Left lung (tissue), 10 donors: ENCODE measurements around the gene RNF121. TPM values are rescaled to one million over a fixed set of nuclear protein-coding genes. Genes with fewer than 3 reads are reported as not detected.
"Not testable (repeated sequence)": the region's sequence is repeated elsewhere in the genome, so short reads cannot be mapped to it uniquely, and the experiment has no call there.

ENCODE experiments used
- ATAC-seq: fragments of 200-7000 bp; cut with Tn5 transposase; one replicate; pipeline ENCODE4 v1.9.1; 2020; ENCODE audit warnings: moderate library complexity
- DNase-seq, 4 donors: peaks; one replicate each; pipeline ENCODE4 v3.0.0-alpha.2; 2013 to 2020
- H3K27ac ChIP-seq, 2 donors: fragments of 200-600 bp; sonication (generic) in 1 of 2; one replicate each; pipeline versions ENCODE4 v1.5.0 to v1.8.0; 2020 to 2021
- H3K27me3 ChIP-seq, 2 donors: fragments of 200-600 bp; sonication (generic) in 1 of 2; one replicate each; pipeline versions ENCODE4 v1.5.0 to v1.8.0; 2020 to 2021
- H3K36me3 ChIP-seq, 2 donors: fragments of 200-600 bp; sonication (generic) in 1 of 2; one replicate each; pipeline versions ENCODE4 v1.5.0 to v1.8.0; 2020 to 2021
- H3K4me1 ChIP-seq, 2 donors: fragments of 200-600 bp; one replicate each; pipeline ENCODE4 v1.8.0; 2021
- H3K4me3 ChIP-seq, 2 donors: fragments of 200-600 bp; sonication (generic) in 1 of 2; one replicate each; pipeline versions ENCODE4 v1.5.0 to v1.8.0; 2020 to 2021; ENCODE audit warnings: mild to moderate bottlenecking in 1 of 2
- H3K9me3 ChIP-seq, 2 donors: fragments of 200-600 bp; sonication (generic) in 1 of 2; one replicate each; pipeline versions ENCODE4 v1.5.0 to v1.8.0; 2020 to 2021
- intact Hi-C, 2 donors: fragments of 100-400 bp; cut with DNase I; formaldehyde crosslinking; loops; one replicate each; pipeline versions ENCODE4 v1.11.2 to v1.14.2; 2022
- polyA plus RNA-seq, 6 donors: library from polyadenylated mRNA; unstranded; fragments of 120-200 nt; gene quantifications; one replicate each; pipeline ENCODE4 v1.2.1, GENCODE V29; 2013; ENCODE audit not compliant: insufficient read length in 6 of 6
- total RNA-seq, 2 donors: library from RNA; stranded (reverse); fragmentation: NEBNext Ultra II Directional; extraction: Animal tissue kit (Norgen Biotek cat#: 25700); gene quantifications; one replicate each; pipeline ENCODE4 v1.2.1, GENCODE V29; 2021
- TF ChIP-seq, protein P1 (sequence below), 2 donors: fragments of 200-600 bp; sonication (generic) in 1 of 2; IDR thresholded peaks; one replicate each; pipeline versions ENCODE4 v1.5.0 to v1.8.0; 2021; ENCODE audit warnings: antibody characterized with exemption in 2 of 2
- donor health status: DM: no; HTN: yes; CAD: no.
- donor health status: DM: no; HTN: no; CAD: no.

Gene RNF121
- total and polyA plus RNA-seq, 8 donors, result 30.3 to 40.6 (median 33.8) TPM

DNA sequence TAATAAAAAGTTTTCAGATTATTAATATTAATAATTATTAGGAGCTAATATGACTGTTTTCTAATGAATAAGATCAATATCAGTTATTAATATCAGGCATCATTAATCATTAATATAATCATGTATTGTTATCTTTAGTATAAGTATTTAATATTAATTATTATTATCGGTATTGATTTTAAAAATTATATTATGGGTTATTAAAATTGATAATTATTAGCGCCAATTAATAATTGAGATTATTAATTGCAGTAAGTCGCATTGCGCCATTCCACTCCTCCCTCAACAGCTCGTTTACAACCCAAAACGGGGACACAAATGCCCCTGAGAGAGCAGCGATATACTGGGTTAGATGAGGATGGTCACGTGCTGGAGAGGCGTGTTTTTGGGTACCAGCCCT is 20.6 kb upstream of the RNF121 start:
- Histone ChIP-seq H3K36me3 (peaks cover 0 to 27% of the 10 kb centered on the region in 2 donors), H3K9me3 (no peaks in the 10 kb centered on the region), H3K4me1 (no peaks in the 10 kb centered on the region), H3K27me3 (no peaks in the 10 kb centered on the region), H3K27ac (no peak overlapping the region), H3K4me3 (no peak overlapping the region)
- TF ChIP-seq, protein P1, sequence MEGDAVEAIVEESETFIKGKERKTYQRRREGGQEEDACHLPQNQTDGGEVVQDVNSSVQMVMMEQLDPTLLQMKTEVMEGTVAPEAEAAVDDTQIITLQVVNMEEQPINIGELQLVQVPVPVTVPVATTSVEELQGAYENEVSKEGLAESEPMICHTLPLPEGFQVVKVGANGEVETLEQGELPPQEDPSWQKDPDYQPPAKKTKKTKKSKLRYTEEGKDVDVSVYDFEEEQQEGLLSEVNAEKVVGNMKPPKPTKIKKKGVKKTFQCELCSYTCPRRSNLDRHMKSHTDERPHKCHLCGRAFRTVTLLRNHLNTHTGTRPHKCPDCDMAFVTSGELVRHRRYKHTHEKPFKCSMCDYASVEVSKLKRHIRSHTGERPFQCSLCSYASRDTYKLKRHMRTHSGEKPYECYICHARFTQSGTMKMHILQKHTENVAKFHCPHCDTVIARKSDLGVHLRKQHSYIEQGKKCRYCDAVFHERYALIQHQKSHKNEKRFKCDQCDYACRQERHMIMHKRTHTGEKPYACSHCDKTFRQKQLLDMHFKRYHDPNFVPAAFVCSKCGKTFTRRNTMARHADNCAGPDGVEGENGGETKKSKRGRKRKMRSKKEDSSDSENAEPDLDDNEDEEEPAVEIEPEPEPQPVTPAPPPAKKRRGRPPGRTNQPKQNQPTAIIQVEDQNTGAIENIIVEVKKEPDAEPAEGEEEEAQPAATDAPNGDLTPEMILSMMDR (IDR thresholded peaks at IDR 0.05), result no peak
- no peak for ATAC-seq
- intact Hi-C loops, result no loop called here
- no peak for DNase-seq

DNA sequence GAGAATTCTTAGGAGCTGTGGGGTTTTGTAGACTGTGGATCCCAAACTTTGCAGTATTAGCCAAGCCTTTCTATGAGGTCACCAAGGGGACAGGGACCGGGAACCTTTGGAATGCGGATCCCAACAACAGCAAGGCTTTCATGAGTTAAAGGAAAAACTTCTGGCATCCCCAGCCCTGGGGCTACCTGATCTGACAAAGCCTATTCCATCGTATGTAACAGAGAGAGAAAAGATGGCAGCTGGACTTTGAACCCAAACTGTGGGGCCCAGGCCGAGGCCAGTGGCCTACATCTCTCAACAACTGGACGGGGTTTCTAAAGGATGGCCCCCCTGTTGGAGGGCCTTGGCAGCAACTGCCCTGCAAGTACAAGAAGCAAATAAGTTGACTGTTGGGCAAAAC is 18.1 kb upstream of the RNF121 start:
- ATAC-seq, H3K4me1 ChIP-seq, H3K4me3 ChIP-seq, H3K27ac ChIP-seq, intact Hi-C loops, H3K27me3 ChIP-seq, DNase-seq, H3K9me3 ChIP-seq: not testable (repeated sequence)
- H3K36me3 ChIP-seq, result peaks cover 0 to 50% of the 10 kb centered on the region in 2 donors

DNA sequence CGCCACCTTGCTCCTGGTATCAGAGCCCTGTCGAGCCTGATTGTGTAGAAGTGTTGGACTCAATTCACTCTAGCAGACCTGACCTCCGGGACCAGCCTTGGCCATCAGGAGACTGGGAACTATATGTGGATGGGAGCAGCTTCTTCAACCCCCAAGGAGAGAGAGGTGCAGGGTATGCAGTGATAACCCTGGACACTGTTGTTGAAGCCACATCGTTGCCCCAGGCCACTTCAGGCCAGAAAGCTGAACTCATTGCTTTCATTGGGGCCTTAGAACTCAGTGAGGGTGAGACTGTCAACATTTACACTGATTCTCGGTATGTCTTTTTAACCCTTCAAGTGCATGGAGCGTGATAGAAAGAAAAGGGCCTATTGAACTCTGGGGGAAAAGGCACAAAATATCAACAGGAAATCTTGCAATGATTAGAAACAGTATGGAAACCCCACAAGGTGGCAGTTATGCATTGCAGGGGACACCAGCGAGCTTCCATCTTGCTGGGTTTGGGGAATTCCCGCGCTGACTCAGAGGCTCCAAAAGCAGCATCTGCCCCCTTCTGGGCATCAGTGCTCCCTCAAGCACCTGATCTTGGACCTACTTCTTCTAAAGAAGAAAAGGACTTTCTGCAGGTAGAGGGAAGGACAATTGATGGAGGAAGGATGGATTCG is 17.4 kb upstream of the RNF121 start:
- ATAC-seq, H3K9me3 ChIP-seq, intact Hi-C loops, H3K27ac ChIP-seq, H3K4me3 ChIP-seq, DNase-seq, H3K27me3 ChIP-seq, H3K4me1 ChIP-seq: not testable (repeated sequence)
- peaks cover 0 to 56% of the 10 kb centered on the region in 2 donors for H3K36me3 ChIP-seq

DNA sequence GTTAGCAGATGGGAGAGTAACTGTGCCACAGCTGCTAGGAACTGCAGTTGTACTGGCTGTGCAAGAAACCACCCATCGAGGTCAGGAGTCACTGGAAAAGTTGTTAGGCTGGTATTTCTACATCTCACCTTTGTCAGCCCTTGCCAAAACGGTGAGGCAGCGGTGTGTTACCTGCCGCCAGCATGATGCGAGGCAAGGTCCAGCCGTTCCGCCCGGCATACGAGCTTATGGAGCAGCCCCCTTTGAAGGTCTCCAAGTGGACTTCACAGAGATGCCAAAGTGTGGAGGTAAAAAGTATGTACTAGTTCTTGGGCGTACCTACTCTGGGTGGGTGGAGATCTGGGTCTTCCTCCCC is 16.9 kb upstream of the RNF121 start:
- H3K9me3 ChIP-seq, ATAC-seq, DNase-seq, H3K27ac ChIP-seq, intact Hi-C loops, H3K4me1 ChIP-seq, H3K27me3 ChIP-seq, H3K4me3 ChIP-seq: not testable (repeated sequence)
- peaks cover 0 to 62% of the 10 kb centered on the region in 2 donors for H3K36me3 ChIP-seq

DNA sequence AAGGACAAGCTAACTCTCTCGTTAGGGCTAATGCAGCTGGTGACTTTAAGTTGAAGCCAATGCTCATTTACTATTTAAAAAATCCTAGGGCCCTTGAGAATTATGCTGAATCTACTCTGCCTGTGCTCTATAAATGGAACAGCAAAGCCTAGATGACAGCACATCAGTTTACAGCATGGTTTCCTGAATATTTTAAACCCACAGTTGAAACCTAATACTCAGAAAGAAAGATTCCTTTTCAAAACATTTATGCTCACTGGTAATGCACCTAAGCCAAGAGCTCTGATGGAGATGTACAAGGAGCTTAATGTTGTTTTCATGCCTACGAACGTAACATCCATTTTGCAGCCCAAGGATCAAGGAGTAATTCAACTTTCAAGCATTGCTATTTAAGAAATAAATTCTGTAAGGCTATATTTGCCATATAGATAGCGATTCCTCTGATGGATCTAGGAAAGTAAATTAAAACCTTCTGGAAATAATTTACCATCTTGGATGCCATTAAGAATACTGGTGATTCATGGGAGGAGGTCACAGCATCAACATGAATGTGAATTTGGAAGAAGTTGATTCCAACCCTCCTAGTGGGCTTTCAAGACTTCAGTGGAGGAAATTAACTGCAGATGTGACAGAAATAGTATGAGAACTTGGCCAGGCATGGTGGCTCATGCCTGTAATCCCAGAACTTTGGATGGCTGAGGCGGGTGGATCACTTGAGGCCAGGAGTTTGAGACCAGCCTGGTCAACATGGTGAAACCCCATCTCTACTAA is 14.9 kb upstream of the RNF121 start:
- H3K27me3 ChIP-seq, result no peaks in the 10 kb centered on the region
- DNase-seq (no peak), ATAC-seq (no peak)
- intact Hi-C loops, result no loop called here
- no peaks in the 10 kb centered on the region for H3K4me1 ChIP-seq
- TF ChIP-seq, protein P1 (IDR thresholded peaks at IDR 0.05), result no peak
- no peaks in the 10 kb centered on the region for H3K9me3 ChIP-seq
- peaks cover 0 to 80% of the 10 kb centered on the region in 2 donors for H3K36me3 ChIP-seq
- H3K27ac ChIP-seq, result no peak overlapping the region
- no peak overlapping the region for H3K4me3 ChIP-seq

DNA sequence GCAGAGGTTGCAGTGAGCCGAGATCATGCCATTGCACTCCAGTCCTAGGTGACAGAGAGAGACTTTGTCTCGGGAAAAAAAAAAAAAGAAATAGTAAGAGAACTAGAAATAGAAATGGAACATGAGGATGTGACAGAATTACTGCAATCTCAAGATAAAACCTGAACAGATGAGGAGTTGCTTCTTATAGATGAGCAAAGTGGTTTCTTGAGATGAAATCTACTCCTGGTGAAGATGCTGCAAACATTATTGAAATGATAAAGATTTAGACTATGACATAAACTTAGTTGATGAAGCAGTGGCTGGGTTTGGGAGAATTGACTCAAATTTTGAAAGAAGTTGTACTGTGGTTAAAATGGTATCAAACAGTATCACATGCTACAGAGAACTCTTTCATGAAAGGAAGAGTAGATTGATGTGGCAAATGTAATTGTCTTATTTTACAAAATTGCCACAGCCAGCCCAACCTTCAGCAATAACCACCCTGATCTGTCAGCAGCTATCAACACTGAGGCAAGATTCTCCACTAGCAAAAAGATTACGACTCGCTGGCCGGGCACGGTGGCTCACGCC is 14.1 kb upstream of the RNF121 start:
- Histone ChIP-seq H3K36me3 (peaks cover 0 to 80% of the 10 kb centered on the region in 2 donors), H3K4me3 (no peak overlapping the region), H3K27me3 (no peaks in the 10 kb centered on the region), H3K27ac (no peak overlapping the region), H3K9me3 (no peaks in the 10 kb centered on the region), H3K4me1 (no peaks in the 10 kb centered on the region)
- ATAC-seq (no peak), DNase-seq (no peak)
- intact Hi-C loops, result no loop called here
- TF ChIP-seq, protein P1 (IDR thresholded peaks at IDR 0.05), result no peak
